Glutamatergic neuron (in vitro differentiated cells): Measurements from ENCODE around the gene DSCAML1. TPM values are rescaled to one million over a fixed set of nuclear protein-coding genes. Genes with fewer than 3 reads are reported as not detected.

ENCODE experiments used
- DNase-seq: peaks from one replicate; pipeline ENCODE4 v3.0.0; 2022
- H3K27ac Mint-ChIP-seq: one replicate; pipeline ENCODE4 v1.8.0; 2020; ENCODE audit warnings: mild to moderate bottlenecking, mixed read lengths, inconsistent platforms; ENCODE audit not compliant: unreplicated experiment
- H3K27me3 Mint-ChIP-seq: one replicate; pipeline ENCODE4 v1.8.0; 2020; ENCODE audit warnings: mild to moderate bottlenecking, moderate library complexity, mixed read lengths, inconsistent platforms; ENCODE audit not compliant: unreplicated experiment
- H3K36me3 Mint-ChIP-seq: one replicate; pipeline ENCODE4 v1.8.0; 2020; ENCODE audit warnings: mild to moderate bottlenecking, mixed read lengths, inconsistent platforms; ENCODE audit not compliant: unreplicated experiment
- H3K4me1 Mint-ChIP-seq: one replicate; pipeline ENCODE4 v1.8.0; 2020; ENCODE audit warnings: mild to moderate bottlenecking, low read depth, mixed read lengths, inconsistent platforms; ENCODE audit not compliant: unreplicated experiment
- H3K4me3 Mint-ChIP-seq: one replicate; pipeline ENCODE4 v1.8.0; 2020; ENCODE audit warnings: mild to moderate bottlenecking, mixed read lengths, inconsistent platforms; ENCODE audit not compliant: unreplicated experiment
- H3K9me3 Mint-ChIP-seq: one replicate; pipeline ENCODE4 v1.8.0; 2020; ENCODE audit warnings: mild to moderate bottlenecking, moderate library complexity, mixed read lengths, inconsistent platforms; ENCODE audit not compliant: unreplicated experiment
- CTCF ChIP-seq: fragments of 200-600 bp; sonication (generic); IDR thresholded peaks from one replicate; pipeline ENCODE4 v1.5.0; 2021; ENCODE audit not compliant: partially characterized antibody, unreplicated experiment
- total RNA-seq: library from RNA; stranded (reverse); fragmentation: NEBNext Ultra II Directional; extraction: Animal tissue kit (Norgen Biotek cat#: 25700); gene quantifications from one replicate; pipeline ENCODE4 v1.2.1, GENCODE V29; 2021; ENCODE audit not compliant: unreplicated experiment

Gene DSCAML1
- total RNA-seq, 1 donor from 2014 or later: 0.07 TPM

GRCh38 chr11:117697319-117697718, 99.7 kb downstream of the DSCAML1 start:
- H3K4me3 Mint-ChIP-seq: no peak overlapping the region
- H3K27ac Mint-ChIP-seq: no peak overlapping the region
- H3K27me3 Mint-ChIP-seq: peaks cover 4% of the 10 kb centered on the region
- no peaks in the 10 kb centered on the region for H3K9me3 Mint-ChIP-seq
- TF ChIP-seq CTCF: no peak
- H3K4me1 Mint-ChIP-seq: peaks cover 5% of the 10 kb centered on the region
- no peaks in the 10 kb centered on the region for H3K36me3 Mint-ChIP-seq
- DNase-seq: no peak

GRCh38 chr11:117696540-117696939, 100.5 kb downstream of the DSCAML1 start:
- H3K27ac Mint-ChIP-seq: no peak overlapping the region
- TF ChIP-seq CTCF: no peak
- H3K4me1 Mint-ChIP-seq: no peaks in the 10 kb centered on the region
- no peaks in the 10 kb centered on the region for H3K36me3 Mint-ChIP-seq
- no peaks in the 10 kb centered on the region for H3K9me3 Mint-ChIP-seq
- no peak for DNase-seq
- H3K4me3 Mint-ChIP-seq: no peak overlapping the region
- peaks cover 4% of the 10 kb centered on the region for H3K27me3 Mint-ChIP-seq

GRCh38 chr11:117693344-117693743, 103.7 kb downstream of the DSCAML1 start:
- H3K27me3 Mint-ChIP-seq: peaks cover 8% of the 10 kb centered on the region
- H3K4me1 Mint-ChIP-seq: peaks cover 2% of the 10 kb centered on the region
- no peak for DNase-seq

GRCh38 chr11:117691516-117691915, 105.5 kb downstream of the DSCAML1 start:
- no peak for TF ChIP-seq CTCF
- H3K4me3 Mint-ChIP-seq: no peak overlapping the region
- no peaks in the 10 kb centered on the region for H3K36me3 Mint-ChIP-seq
- no peak for DNase-seq
- H3K27ac Mint-ChIP-seq: no peak overlapping the region
- H3K27me3 Mint-ChIP-seq: peaks cover 8% of the 10 kb centered on the region
- no peaks in the 10 kb centered on the region for H3K9me3 Mint-ChIP-seq
- H3K4me1 Mint-ChIP-seq: peaks cover 6% of the 10 kb centered on the region

More at GRCh38 chr11:117693344-117693743, 103.7 kb downstream of the DSCAML1 start:
- no peak overlapping the region for H3K27ac Mint-ChIP-seq
- TF ChIP-seq CTCF: no peak
- no peaks in the 10 kb centered on the region for H3K9me3 Mint-ChIP-seq
- no peaks in the 10 kb centered on the region for H3K36me3 Mint-ChIP-seq
- no peak overlapping the region for H3K4me3 Mint-ChIP-seq

- no peak overlapping the region for H3K4me3 Mint-ChIP-seq
- no peaks in the 10 kb centered on the region for H3K9me3 Mint-ChIP-seq
- peaks cover 6% of the 10 kb centered on the region for H3K4me1 Mint-ChIP-seq
- no peak for DNase-seq
- peaks cover 8% of the 10 kb centered on the region for H3K27me3 Mint-ChIP-seq
- no peak for TF ChIP-seq CTCF
- no peak overlapping the region for H3K27ac Mint-ChIP-seq
- H3K36me3 Mint-ChIP-seq: no peaks in the 10 kb centered on the region
Observed at GRCh38 chr11:117691218-117691514, 105.8 kb downstream of the DSCAML1 start.
